Measurements from ENCODE around the gene DMAC2. TPM values are rescaled to one million over a fixed set of nuclear protein-coding genes. Genes with fewer than 3 reads are reported as not detected.

Gene DMAC2
- total RNA-seq, 3 donors from 2014 or later = 24.8 to 41.3 (median 31.6) TPM

DNA sequence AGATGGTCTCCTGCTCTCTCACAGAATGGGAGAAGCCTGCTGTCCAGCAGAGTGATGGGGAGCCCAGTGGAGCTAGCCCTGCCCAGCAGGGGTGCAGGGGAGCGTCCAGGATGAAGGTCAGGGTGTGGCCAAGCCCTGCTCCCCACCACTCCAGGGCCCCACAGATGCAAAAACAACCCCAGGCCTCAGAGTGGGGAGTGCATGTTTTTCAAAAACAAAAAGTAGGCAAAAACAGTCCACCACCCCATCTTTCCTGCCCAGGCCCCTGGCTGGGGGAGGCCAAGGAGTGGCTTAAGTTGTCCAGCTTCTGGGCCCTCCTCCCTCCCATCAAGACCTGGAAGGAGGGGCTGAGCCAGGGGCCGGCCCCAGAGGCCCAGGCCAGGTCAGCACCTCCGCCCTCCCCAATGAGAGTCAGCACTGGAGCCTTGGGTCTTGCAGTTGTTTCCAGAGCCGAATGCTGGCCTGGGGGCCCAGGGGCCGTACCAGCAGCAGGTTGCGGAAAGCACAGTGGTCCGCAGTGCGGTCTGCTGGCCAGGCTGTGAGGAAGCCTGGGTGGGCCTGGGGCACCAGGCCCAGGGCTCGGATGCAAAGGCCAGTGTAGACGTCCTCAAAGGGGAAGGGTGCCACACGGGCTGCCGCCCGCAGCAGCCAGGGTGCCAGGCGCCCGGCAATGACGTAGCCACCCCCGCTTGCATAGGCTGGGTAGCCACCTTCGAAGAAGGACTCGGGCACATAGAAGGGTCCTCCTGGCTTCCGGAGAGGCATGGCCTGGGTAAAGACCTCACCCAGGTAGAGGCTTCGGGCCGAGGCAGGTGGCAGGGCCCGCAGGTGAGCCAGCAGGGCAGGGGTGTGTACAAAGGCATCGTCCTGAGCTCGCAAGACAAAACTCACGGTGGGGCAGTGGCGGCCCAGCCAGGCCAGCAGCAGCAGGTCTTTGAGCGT, 14.3 kb downstream of the DMAC2 start:
- no peaks in the 10 kb centered on the region for H3K9me3 ChIP-seq
- H3K4me3 ChIP-seq = no peak overlapping the region
- intact Hi-C loops (cut with DNase I; ENCODE audit: low total_unique reads) = no loop called here
- H3K27me3 ChIP-seq = no peaks in the 10 kb centered on the region
- no peaks in the 10 kb centered on the region for H3K36me3 ChIP-seq
- peak overlapping the region in 1 of 2 donors; percentile 12 for H3K27ac ChIP-seq
- peaks cover 0 to 9% of the 10 kb centered on the region in 2 donors for H3K4me1 ChIP-seq
- TF ChIP-seq POLR2AphosphoS5 (IDR thresholded peaks at IDR 0.05) (no peak), POLR2A (IDR thresholded peaks at IDR 0.05) (no peak)
- TF ChIP-seq, protein P1, sequence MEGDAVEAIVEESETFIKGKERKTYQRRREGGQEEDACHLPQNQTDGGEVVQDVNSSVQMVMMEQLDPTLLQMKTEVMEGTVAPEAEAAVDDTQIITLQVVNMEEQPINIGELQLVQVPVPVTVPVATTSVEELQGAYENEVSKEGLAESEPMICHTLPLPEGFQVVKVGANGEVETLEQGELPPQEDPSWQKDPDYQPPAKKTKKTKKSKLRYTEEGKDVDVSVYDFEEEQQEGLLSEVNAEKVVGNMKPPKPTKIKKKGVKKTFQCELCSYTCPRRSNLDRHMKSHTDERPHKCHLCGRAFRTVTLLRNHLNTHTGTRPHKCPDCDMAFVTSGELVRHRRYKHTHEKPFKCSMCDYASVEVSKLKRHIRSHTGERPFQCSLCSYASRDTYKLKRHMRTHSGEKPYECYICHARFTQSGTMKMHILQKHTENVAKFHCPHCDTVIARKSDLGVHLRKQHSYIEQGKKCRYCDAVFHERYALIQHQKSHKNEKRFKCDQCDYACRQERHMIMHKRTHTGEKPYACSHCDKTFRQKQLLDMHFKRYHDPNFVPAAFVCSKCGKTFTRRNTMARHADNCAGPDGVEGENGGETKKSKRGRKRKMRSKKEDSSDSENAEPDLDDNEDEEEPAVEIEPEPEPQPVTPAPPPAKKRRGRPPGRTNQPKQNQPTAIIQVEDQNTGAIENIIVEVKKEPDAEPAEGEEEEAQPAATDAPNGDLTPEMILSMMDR (IDR thresholded peaks at IDR 0.05) = no peak
- DNase-seq (ENCODE audit: low spot score in 2 of 2) = no peak

DNA sequence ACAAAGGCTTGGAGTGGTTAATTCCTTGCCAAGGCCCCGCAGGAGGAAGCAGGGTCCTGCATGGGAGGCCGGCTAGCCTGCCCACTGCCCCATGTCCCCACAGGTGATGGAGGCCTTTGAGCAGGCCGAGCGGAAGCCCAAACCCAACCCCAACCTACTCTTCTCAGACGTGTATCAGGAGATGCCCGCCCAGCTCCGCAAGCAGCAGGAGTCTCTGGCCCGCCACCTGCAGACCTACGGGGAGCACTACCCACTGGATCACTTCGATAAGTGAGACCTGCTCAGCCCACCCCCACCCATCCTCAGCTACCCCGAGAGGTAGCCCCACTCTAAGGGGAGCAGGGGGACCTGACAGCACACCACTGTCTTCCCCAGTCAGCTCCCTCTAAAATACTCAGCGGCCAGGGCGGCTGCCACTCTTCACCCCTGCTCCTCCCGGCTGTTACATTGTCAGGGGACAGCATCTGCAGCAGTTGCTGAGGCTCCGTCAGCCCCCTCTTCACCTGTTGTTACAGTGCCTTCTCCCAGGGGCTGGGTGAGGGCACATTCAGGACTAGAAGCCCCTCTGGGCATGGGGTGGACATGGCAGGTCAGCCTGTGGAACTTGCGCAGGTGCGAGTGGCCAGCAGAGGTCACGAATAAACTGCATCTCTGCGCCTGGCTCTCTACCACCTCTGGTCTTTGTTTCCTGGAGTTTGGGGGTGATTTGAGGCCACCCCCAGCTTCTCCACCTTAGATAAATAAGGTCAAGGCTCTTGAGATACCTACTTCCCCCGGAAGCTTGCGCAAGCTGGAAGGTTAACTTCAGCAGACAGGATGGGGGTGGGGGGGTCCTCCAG, 15.2 kb downstream of the DMAC2 start:
- Histone ChIP-seq H3K36me3 (no peaks in the 10 kb centered on the region), H3K27ac (no peak overlapping the region), H3K9me3 (no peaks in the 10 kb centered on the region), H3K27me3 (no peaks in the 10 kb centered on the region), H3K4me1 (peaks cover 0 to 9% of the 10 kb centered on the region in 2 donors), H3K4me3 (no peak overlapping the region)
- DNase-seq (ENCODE audit: low spot score in 2 of 2) = no peak
- intact Hi-C loops (cut with DNase I; ENCODE audit: low total_unique reads) = no loop called here
- TF ChIP-seq POLR2A (IDR thresholded peaks at IDR 0.05) (no peak), POLR2AphosphoS5 (IDR thresholded peaks at IDR 0.05) (no peak)
- TF ChIP-seq, protein P1 (IDR thresholded peaks at IDR 0.05) = no peak

DNA sequence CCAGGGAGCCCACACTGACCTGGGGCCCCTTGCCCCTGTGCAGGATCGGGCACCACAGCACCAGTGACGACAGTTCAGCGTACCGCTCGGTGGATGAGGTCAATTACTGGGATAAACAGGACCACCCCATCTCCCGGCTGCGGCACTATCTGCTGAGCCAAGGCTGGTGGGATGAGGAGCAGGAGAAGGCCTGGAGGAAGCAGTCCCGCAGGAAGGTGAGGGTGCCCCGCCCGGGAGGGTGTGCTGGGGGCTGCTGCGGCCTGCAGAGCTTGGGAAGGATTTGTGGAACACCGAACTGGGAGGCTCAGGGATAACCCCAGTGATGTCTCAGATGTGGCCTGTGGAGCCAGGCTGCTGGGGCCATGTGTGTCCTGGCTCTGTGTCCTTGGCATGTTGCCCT, 16.8 kb downstream of the DMAC2 start:
- intact Hi-C loops (cut with DNase I; ENCODE audit: low total_unique reads) = no loop called here
- H3K4me1 ChIP-seq = no peaks in the 10 kb centered on the region
- H3K4me3 ChIP-seq = no peak overlapping the region
- TF ChIP-seq, protein P1 (IDR thresholded peaks at IDR 0.05) = no peak
- no peak for TF ChIP-seq POLR2A (IDR thresholded peaks at IDR 0.05)
- no peak for TF ChIP-seq POLR2AphosphoS5 (IDR thresholded peaks at IDR 0.05)
- no peak overlapping the region for H3K27ac ChIP-seq
- no peaks in the 10 kb centered on the region for H3K27me3 ChIP-seq
- no peaks in the 10 kb centered on the region for H3K36me3 ChIP-seq
- H3K9me3 ChIP-seq = no peaks in the 10 kb centered on the region
- no peak for DNase-seq (ENCODE audit: low spot score in 2 of 2)

DNA sequence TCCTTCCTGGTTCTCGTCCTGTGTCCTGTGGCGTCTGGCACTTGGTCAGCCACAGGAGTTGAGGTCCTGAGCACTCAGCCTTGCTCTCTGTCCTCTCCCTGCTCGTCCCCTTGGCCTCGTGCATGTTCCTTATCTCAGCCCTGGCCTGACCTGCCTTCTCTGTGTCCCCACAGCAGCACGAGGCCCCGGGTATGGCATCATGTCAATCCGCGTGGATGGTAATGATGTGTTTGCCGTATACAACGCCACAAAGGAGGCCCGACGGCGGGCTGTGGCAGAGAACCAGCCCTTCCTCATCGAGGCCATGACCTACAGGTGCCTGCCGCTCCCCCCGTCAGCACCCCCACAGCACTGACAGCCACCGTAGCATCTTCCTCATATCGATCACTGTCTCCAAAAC, 17.3 kb downstream of the DMAC2 start:
- Histone ChIP-seq H3K27me3 (no peaks in the 10 kb centered on the region), H3K4me3 (no peak overlapping the region), H3K36me3 (no peaks in the 10 kb centered on the region), H3K4me1 (no peaks in the 10 kb centered on the region), H3K9me3 (no peaks in the 10 kb centered on the region), H3K27ac (no peak overlapping the region)
- intact Hi-C loops (cut with DNase I; ENCODE audit: low total_unique reads) = no loop called here
- TF ChIP-seq POLR2AphosphoS5 (IDR thresholded peaks at IDR 0.05) = no peak
- TF ChIP-seq, protein P1 (IDR thresholded peaks at IDR 0.05) = no peak
- TF ChIP-seq POLR2A (IDR thresholded peaks at IDR 0.05) = no peak
- no peak for DNase-seq (ENCODE audit: low spot score in 2 of 2)

Measured in breast epithelium (tissue), 4 donors.